Activated T-helper 1 cell treated with anti-CD3 and anti-CD28 coated beads, Interleukin-12 subunit alpha, Interleukin-12 subunit beta, Interleukin-2, Interleukin-4 antibody, amounts not matched to agents 30 ng/mL and 10 ng/mL and 1 ng/mL, durations not matched to agents 14 hours and 24 hours and 36 hours (primary cell): ENCODE data around the gene SLA2. TPM values are rescaled to one million over a fixed set of nuclear protein-coding genes. Genes with fewer than 3 reads are reported as not detected.
"Not testable (repeated sequence)": the region's sequence is repeated elsewhere in the genome, so short reads cannot be mapped to it uniquely, and the experiment has no call there.

ENCODE experiments used
- DNase-seq: peaks from one replicate; pipeline ENCODE4 v3.0.0; 2021; ENCODE audit warnings: low spot score
- H3K27ac Mint-ChIP-seq: one replicate; pipeline ENCODE4 v1.8.0; 2021; ENCODE audit warnings: mild to moderate bottlenecking, mixed read lengths
- H3K27me3 Mint-ChIP-seq: one replicate; pipeline ENCODE4 v1.8.0; 2022; ENCODE audit warnings: mild to moderate bottlenecking, moderate library complexity, mixed read lengths; ENCODE audit not compliant: insufficient read depth
- H3K36me3 Mint-ChIP-seq: one replicate; pipeline ENCODE4 v1.8.0; 2021; ENCODE audit warnings: low read depth, mixed read lengths
- H3K4me1 Mint-ChIP-seq: one replicate; pipeline ENCODE4 v1.8.0; 2021; ENCODE audit warnings: low read depth, mixed read lengths
- H3K4me3 Mint-ChIP-seq: one replicate; pipeline ENCODE4 v1.8.0; 2021; ENCODE audit warnings: mild to moderate bottlenecking, moderate library complexity, mixed read lengths
- H3K9me3 Mint-ChIP-seq: one replicate; pipeline ENCODE4 v1.8.0; 2021; ENCODE audit warnings: mixed read lengths
- intact Hi-C: fragments of 100-400 bp; cut with micrococcal nuclease; formaldehyde crosslinking; loops from one replicate; pipeline ENCODE4 v1.15.1; 2024
- total RNA-seq: library from RNA; stranded (reverse); gene quantifications from 2 replicates; pipeline ENCODE4 v1.2.3, GENCODE V29; 2022

The SLA2 gene
- total RNA-seq, 1 donor from 2014 or later, result 64.0 TPM

- peaks cover 3% of the 10 kb centered on the region for H3K27me3 Mint-ChIP-seq
- intact Hi-C loops, result no loop called here
- H3K9me3 Mint-ChIP-seq, result no peaks in the 10 kb centered on the region
- peaks cover 34% of the 10 kb centered on the region for H3K36me3 Mint-ChIP-seq
- DNase-seq, result no peak
- H3K27ac Mint-ChIP-seq, result peak overlapping the region; percentile 96
- H3K4me1 Mint-ChIP-seq, result peaks cover 41% of the 10 kb centered on the region
- peak overlapping the region; percentile 96 for H3K4me3 Mint-ChIP-seq
Observed at GRCh38 chr20:36576081-36576445, 69.9 kb downstream of the SLA2 start.

GRCh38 chr20:36574366-36575135, 71.4 kb downstream of the SLA2 start:
- Mint-ChIP-seq H3K4me3 (peak overlapping the region; percentile 96), H3K4me1 (peaks cover 37% of the 10 kb centered on the region), H3K36me3 (peaks cover 24% of the 10 kb centered on the region), H3K27me3 (peaks cover 3% of the 10 kb centered on the region), H3K27ac (peak overlapping the region; percentile 96), H3K9me3 (no peaks in the 10 kb centered on the region)
- intact Hi-C loops, result no loop called here
- DNase-seq, result peak; percentile 32

- peaks cover 3% of the 10 kb centered on the region for H3K27me3 Mint-ChIP-seq
- intact Hi-C loops, result loop anchor here (1.0 to 2.0 kb wide), 5 partner anchors 18 to 200 kb away; partner anchors contain the start of gene NDRG3
- peak overlapping the region; percentile 58 for H3K27ac Mint-ChIP-seq
- H3K4me1 Mint-ChIP-seq, result peaks cover 37% of the 10 kb centered on the region
- H3K4me3 Mint-ChIP-seq, result peak overlapping the region; percentile 96
- DNase-seq, result no peak
- no peaks in the 10 kb centered on the region for H3K9me3 Mint-ChIP-seq
- H3K36me3 Mint-ChIP-seq, result peaks cover 20% of the 10 kb centered on the region
Observed at GRCh38 chr20:36573798-36574365, 72.1 kb downstream of the SLA2 start.

GRCh38 chr20:36573103-36573797, 72.7 kb downstream of the SLA2 start, which contains the start of gene TGIF2:
Gene TGIF2, plus strand, starts transcription at chr20:36573597. Its CDS starts 5,178 bp downstream, at chr20:36578775.
- Mint-ChIP-seq H3K36me3 (peaks cover 16% of the 10 kb centered on the region), H3K4me1 (peaks cover 37% of the 10 kb centered on the region), H3K9me3 (no peaks in the 10 kb centered on the region), H3K27ac (peak within 1 kb of the TSS; percentile 97), H3K4me3 (peak within 1 kb of the TSS; percentile 96), H3K27me3 (peaks cover 3% of the 10 kb centered on the region)
- intact Hi-C loops, result loop anchor here (1.0 to 2.0 kb wide), 5 partner anchors 17 to 201 kb away; partner anchors contain the start of gene NDRG3
- DNase-seq, result peak; percentile 79

GRCh38 chr20:36572701-36573102, 73.3 kb downstream of the SLA2 start:
- H3K4me1 Mint-ChIP-seq, result peaks cover 37% of the 10 kb centered on the region
- intact Hi-C loops, result loop anchor here (1.0 to 2.0 kb wide), 7 partner anchors 16 to 202 kb away; partner anchors contain the start of genes NDRG3 and RAB5IF
- no peaks in the 10 kb centered on the region for H3K9me3 Mint-ChIP-seq
- H3K27ac Mint-ChIP-seq, result peak overlapping the region; percentile 97
- H3K4me3 Mint-ChIP-seq, result peak overlapping the region; percentile 89
- H3K27me3 Mint-ChIP-seq, result peaks cover 3% of the 10 kb centered on the region
- peaks cover 16% of the 10 kb centered on the region for H3K36me3 Mint-ChIP-seq
- DNase-seq, result peak; percentile 51

- intact Hi-C loops, result loop anchor here (1.0 to 2.0 kb wide), 3 partner anchors 33 to 175 kb away; partner anchors contain the start of genes NDRG3 and RAB5IF
- Mint-ChIP-seq H3K9me3 (no peaks in the 10 kb centered on the region), H3K36me3 (peaks cover 16% of the 10 kb centered on the region), H3K27me3 (peaks cover 3% of the 10 kb centered on the region), H3K4me1 (peaks cover 37% of the 10 kb centered on the region), H3K4me3 (peak overlapping the region; percentile 89), H3K27ac (peak overlapping the region; percentile 97)
- DNase-seq, result no peak
Observed at GRCh38 chr20:36571564-36572504, 74.2 kb downstream of the SLA2 start.

GRCh38 chr20:36569847-36570429, 76.1 kb downstream of the SLA2 start:
- Mint-ChIP-seq H3K9me3 (peaks cover under 1% of the 10 kb centered on the region), H3K27me3 (peaks cover 3% of the 10 kb centered on the region), H3K4me3 (no peak overlapping the region), H3K4me1 (peaks cover 19% of the 10 kb centered on the region), H3K27ac (no peak overlapping the region), H3K36me3 (peaks cover 4% of the 10 kb centered on the region)
- intact Hi-C loops, result no loop called here
- no peak for DNase-seq

- Mint-ChIP-seq H3K27me3 (no peaks in the 10 kb centered on the region), H3K4me1 (no peaks in the 10 kb centered on the region), H3K4me3 (no peak overlapping the region), H3K36me3 (no peaks in the 10 kb centered on the region), H3K27ac (no peak overlapping the region), H3K9me3 (peaks cover 9% of the 10 kb centered on the region)
- DNase-seq, result no peak
- intact Hi-C loops, result no loop called here
Observed at GRCh38 chr20:36565520-36565919, 80.5 kb downstream of the SLA2 start.

GRCh38 chr20:36564726-36565121, 81.3 kb downstream of the SLA2 start:
- H3K4me3 Mint-ChIP-seq, intact Hi-C loops, H3K9me3 Mint-ChIP-seq, H3K36me3 Mint-ChIP-seq, DNase-seq, H3K27me3 Mint-ChIP-seq, H3K4me1 Mint-ChIP-seq: not testable (repeated sequence)
- peak overlapping the region; percentile 2 for H3K27ac Mint-ChIP-seq

GRCh38 chr20:36564078-36564725, 81.8 kb downstream of the SLA2 start:
- peak overlapping the region; percentile 10 for H3K27ac Mint-ChIP-seq
- H3K9me3 Mint-ChIP-seq, intact Hi-C loops, H3K4me3 Mint-ChIP-seq, H3K27me3 Mint-ChIP-seq, DNase-seq, H3K4me1 Mint-ChIP-seq, H3K36me3 Mint-ChIP-seq: not testable (repeated sequence)

GRCh38 chr20:36563374-36563773, 82.6 kb downstream of the SLA2 start:
- intact Hi-C loops, result no loop called here
- Mint-ChIP-seq H3K27me3 (no peaks in the 10 kb centered on the region), H3K27ac (no peak overlapping the region), H3K4me1 (no peaks in the 10 kb centered on the region), H3K36me3 (no peaks in the 10 kb centered on the region), H3K4me3 (no peak overlapping the region), H3K9me3 (peaks cover 9% of the 10 kb centered on the region)
- DNase-seq, result no peak
